Measurements from ENCODE around the gene ALG2.
"Not testable (repeated sequence)": the region's sequence is repeated elsewhere in the genome, so short reads cannot be mapped to it uniquely, and the experiment has no call there.

The ALG2 gene

DNA sequence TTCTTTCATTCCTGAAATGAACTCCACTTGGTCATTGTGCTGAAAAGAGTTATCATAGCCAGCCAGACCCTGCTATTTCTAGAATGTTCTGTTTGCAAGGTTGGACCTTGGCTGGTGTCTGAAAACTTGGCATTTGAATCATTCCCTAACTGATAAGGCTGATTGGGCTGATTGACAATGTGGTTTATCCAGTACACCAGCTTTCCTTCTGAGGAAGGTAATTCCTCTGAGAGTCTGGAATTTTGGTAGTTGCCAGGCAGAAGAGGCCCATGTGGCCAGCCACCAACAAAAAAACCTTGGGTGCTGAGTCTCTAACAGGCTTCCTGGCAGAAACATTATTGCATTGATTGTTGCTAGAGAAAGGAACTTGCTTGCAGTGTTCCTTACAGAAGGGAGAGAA is 15.6 kb upstream of the ALG2 start:
- no peak for DNase-seq

DNA sequence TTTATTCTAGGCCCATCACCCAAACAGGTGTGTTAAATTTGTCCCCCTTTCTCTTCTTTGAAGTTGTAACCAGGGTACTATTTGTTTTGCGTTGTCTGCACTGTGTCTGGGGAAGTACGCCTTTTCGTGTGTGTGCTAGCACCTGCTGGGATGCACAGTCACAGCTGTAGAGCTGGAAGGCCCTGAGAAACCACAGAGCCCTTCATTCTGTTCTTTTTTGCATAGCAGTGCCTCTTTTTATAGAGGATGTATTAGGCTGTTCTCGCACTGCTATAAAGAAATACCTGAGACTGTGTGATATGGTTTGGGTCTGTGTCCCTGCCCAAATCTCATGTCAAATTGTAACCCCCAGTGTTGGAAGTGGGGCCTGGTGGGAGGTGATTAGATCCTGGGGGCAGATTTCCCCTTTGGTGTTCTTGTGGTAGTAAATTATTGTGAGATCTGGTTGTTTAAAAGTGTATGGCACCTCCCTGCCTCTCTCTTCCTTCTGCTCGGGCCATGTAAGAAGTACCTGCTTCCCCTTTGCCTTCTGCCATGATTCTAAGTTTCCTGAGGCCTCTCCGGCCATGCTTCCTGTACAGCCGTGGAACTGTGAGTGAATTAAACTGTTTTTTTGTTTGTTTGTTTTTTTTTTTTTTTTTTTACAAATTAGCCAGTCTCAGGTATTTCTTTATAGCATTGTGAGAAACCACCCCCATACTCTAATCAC is 14.3 kb upstream of the ALG2 start:
- DNase-seq, result no peak

DNA sequence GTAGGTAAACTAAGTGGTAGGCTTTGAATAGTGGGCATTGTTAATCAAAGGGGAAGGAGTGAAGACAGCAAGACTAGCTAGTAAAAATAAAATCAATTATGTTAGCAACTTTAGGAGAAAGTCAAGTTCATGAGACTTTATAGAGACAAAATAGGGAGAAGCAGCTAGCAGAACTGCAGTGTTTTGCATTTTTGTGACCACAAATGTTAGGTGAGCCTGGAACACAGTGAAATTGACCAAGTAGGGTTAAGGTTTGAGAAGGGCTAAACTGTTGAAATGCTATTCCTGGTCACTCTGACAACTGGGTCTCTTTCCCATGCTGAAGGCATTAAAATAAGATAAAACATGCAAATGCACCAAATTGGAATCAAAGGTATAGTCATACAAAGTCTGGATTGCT is 13.3 kb upstream of the ALG2 start:
- no peak for DNase-seq

DNA sequence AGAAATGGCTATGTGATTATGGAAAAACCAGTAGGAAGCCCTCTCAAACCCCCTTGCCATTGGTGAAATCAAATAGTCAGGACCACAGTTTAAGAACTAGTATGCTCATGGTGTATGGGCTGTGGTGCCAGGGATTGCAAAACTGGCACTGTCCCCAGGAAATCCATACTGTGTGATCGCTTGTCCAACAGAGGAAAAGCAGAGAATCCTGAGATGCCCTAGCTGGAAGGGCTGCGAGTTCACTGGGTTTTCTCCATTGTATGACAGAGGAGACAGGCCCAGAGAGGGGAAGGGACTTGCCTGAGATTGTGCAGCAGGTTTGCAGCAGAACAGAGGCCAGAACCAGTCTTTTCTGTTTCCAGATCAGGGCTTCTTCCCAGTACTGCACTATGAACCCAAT is 12.9 kb upstream of the ALG2 start:
- no peak for DNase-seq

DNA sequence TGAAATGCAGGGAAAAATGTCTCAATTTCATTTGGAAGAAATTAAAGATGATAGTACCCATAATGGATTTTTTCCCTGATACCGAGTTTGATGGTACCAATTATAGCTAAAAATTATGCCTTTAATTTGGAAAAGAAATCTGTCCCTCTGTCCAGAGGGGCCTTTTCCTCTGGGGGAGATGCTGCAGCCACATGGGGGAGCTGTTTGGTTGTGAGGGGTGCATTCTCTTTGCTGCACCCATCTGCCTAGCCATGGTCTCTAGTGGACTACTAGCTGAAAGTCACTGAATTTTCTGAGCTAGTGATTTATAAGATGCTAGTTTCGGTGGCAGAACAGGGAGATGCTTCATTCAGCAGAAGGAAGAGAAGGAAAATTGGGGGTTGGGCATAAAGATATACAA is 10.0 kb upstream of the ALG2 start:
- DNase-seq, result peak; percentile 40

DNA sequence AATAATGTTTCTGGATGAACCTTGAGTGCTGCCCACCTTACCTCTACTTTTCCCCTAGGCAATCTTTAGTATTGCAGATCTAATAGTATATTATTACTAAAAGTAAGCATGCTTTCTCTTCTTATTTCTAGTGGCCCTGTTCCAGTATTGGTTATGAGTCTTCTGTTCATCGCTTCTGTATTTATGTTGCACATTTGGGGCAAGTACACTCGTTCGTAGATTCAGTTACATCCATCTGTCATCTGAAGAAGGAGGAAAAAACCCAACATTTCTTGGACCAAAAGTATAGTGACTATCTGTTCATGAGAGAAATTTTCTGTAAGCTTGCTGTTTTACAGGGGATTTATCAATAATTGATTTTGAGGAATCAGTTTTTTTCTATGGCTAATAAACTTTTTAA is 8.5 kb upstream of the ALG2 start:
- DNase-seq, result no peak

DNA sequence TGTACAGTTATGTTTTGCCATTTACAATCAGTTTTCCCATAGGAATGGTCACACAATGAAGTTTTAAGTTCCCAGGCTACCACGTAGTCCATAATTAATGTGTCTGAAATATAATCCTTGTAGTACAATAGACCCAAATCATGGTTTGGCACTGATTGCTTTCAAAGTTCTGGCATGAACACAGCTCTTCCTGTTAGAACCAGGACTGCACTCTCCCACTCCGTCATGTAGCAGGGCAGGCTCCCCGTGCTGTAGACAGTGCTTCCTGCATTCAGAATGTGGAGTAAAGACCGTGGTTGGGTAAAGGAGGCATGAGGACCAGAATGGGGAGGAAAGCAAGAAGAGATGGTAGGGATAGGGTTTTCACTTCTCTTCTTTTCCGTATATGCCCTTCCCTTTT is 4.3 kb upstream of the ALG2 start:
- DNase-seq, result no peak

DNA sequence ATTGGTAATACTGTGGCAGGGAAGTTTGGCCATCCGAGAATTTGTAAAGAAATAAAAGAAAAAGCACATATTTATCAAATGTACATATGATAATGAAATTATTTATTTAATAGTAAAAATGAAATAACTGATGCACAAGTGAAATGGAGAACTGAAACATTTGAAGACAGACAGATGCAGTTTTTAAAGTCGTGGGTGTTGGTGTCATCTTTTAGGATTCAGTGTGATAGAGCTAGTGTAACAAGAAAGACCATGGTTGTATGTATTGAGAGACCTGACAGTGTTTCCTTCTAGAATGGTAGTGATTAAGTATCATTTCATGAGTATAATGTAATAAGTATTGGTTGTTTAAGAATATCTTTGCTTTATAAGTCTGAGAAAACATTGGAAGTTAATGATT is 2.7 kb upstream of the ALG2 start:
- peak; percentile 50 for DNase-seq

DNA sequence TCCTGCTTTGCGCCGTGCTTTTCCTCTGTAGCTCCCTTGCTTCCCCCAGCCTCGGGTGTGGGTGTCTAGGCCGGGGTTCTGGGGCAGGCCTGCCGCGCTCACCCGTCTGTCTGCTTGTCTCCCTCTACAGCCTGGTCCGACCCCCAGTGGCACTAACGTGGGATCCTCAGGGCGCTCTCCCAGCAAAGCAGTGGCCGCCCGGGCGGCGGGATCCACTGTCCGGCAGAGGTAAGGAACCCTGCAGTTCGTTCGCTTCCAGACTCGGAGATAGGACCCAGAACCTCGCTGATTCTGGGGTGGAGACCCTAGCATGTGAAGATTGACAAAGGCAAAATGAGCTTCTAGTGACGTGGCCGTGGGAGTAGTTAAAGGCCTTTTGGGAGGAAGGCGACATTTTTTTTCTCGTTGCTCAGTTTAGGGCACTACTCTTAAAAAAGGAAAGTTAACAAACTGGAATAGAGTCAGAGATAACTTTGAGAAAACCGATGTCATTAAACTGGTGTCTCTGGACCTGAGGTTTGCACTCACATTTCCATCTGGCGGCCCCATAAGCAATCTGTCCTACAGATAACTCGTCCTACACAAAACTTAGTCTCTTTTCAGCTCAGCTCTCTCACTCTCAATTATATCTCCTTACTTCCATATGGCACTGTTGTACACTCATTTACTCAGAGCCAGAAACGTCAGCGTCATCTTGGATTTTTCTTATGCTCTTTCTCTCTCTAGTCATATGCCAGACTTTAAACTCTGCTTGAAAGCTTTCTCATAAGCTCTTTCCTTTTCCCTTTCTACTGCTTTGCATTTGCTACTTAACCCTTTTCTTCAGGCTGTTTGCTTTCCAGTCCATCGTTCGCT is 901 bp upstream of the ALG2 start:
- DNase-seq, result peak; percentile 55

DNA sequence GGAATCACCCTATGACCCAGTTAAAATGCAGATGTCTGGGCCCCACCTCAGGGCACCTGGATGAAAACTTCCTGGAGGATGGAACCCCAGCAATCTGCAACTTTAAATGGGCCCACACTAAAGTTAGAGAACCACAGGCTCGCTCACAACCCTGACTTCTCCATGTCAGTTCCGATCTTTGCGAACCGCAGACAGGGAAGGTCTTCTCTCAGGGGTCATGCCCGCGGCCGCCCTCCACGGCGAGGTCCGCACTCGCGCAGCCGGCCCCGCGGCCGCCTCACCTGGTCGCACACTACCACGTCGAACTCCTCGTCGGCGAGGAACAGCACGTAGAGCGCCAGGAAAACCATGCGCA is 499 bp downstream of the ALG2 start:
- DNase-seq, result peak; percentile 45

DNA sequence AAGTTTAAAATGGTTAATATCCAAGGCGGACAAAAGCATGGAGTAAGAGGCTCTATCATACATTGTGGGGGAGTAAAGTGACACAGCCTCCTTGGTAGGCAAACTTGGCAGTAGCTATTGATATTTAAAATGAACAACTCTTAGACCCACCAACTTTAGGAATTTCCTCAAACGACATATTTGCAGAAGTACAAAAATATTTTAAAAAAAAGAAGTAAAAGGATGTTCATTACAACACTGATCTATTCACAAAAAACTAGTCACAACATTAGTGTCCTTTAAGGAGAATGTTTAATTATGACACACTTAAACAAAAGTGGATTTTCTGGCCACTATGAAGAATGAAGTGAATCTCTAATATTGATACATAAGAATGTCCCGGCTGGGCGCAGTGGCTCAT is 1.7 kb downstream of the ALG2 start:
- peak; percentile 39 for DNase-seq

DNA sequence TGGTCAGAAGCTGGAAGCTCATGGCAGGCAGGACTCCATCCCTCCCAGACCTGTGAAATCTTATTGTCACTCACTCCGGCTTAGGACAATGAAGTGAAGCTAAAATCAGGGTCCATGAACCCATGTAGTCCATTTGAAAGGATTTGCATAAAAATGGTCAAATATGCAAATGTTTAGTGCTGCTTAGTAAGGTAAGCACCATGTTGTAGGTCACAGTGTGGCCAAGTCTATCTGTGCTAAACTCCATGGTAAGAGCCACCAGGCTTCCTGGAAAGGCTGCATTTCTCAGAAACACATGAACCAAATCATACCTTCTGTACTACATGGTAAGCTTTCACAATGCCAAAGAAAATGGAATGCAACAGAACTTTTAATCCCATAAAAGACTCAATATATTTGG is 5.7 kb downstream of the ALG2 start:
- DNase-seq, result no peak

DNA sequence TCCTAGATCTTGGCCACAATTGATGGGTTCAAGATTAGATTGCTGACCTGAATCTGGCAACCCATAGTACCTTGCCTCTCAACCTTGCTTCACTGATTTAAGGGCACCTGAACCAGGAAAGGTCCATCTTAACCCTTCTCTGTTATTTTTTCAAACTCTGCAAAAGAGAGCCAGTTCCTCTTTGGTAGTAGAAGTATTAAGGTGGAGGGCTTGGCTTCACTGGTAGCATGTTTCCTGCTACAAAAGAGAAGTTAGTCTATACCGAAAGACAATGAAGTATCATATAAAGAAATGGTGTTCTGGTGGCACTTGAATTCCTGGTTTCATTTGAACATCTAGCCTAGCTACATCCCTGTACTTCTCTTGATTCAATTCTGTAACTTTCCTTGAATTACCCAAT is 8.5 kb downstream of the ALG2 start:
- DNase-seq, result no peak

DNA sequence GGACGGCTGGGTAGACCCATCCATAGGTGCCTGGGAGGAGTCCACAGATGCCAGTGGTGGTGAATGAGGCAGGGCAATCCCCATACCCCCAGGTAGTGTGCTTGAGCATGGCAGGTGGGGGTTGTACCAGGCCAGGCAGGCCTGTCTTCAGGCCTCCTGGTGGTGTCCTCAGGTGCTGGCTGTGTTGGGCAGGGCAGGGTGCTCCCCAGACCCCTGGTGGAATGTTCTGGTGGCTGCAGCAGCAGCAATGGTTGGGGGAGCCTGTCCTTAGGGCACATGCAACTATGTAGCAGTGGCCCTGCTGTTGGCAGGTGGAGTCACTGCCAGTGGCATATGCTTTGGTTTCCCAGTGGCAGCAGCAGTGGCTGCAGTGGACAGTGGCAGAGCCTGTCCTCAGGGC is 10.0 kb downstream of the ALG2 start:
- DNase-seq, result no peak

DNA sequence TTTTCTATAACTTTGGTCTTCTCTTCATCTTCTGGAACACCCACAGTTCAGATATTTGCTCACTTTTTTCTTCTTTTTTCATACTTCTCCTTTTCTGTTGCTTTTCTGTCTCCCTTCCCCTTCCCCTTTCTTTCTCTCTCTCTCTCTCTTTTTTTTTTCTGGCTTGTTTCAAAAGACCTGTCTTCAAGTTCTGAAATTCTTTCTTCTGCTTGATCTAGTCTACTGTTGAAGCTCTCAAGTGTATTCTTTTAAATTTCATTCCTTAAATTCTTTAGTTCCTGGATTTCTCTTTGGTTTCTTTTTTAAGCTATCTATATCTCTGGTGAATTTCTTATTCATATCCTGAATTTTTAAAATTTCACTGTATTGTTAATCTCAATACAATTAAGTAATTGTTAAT is 11.2 kb downstream of the ALG2 start:
- peak; percentile 18 for DNase-seq

DNA sequence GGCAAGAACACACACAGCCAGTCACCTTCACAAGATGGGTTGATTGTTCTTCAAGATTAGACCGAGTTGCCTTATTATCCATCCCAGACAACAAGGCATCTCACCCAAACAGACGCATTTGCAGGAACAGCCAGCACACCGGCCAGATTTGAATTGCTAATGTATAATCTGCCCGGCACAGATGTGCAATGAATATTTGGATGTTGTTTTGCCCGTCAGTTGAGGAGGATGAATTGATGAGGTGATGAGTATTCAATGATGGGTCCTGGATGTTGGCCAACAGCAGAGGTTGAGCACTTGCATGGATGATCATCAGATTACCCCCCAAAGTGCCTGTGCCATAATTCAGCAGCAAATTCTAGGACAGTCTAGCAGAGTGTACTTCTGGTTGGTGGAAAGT is 20.1 kb downstream of the ALG2 start:
- DNase-seq, result no peak

DNA sequence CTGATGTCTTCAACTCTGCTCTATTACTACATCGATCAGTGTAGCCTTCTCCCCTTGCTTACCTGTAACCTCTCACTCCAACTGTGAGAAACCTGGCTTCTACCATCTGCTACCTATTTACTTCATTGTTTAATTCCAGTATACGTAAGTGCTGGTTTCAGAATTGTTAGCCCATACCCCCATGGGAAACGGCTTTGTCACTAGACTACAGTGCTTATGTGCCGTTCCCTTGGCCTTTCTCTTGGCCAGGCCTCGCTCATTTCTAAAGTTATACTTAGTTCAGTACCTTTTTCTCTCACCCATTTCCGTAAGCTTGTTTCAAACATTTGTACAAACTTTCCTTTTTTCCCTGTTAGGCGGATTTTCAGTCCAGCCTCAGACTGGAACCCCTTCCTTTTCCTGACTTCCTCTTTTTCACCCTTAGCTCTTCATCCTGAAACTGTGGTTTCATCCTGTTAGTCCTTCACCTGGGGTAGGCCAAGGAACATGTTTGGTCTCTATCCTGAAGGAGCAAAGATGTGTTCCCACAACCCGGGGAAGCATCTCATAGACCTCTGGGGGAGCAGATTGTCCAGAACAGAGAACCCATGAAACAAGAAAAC is 21.7 kb downstream of the ALG2 start:
- no peak for DNase-seq

DNA sequence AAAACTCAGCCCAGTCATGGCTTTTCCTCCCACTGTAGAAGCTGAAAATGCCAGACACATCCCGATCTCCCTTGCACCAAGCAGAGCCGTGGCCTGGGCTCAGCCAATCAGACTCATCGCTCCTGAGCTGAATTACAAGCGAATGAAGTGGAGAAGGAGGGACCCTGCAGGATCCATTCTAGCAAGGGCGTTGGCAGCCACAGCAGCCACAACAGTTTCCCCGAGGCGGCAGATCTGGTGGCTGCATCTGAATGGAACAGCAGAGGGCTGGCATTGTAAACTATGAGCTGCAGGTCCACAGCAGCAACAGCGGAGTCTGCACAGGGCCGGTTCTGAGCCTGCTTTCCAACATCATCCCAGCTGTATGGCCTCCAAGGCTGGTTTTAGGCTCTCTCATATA is 23.8 kb downstream of the ALG2 start:
- no peak for DNase-seq

DNA sequence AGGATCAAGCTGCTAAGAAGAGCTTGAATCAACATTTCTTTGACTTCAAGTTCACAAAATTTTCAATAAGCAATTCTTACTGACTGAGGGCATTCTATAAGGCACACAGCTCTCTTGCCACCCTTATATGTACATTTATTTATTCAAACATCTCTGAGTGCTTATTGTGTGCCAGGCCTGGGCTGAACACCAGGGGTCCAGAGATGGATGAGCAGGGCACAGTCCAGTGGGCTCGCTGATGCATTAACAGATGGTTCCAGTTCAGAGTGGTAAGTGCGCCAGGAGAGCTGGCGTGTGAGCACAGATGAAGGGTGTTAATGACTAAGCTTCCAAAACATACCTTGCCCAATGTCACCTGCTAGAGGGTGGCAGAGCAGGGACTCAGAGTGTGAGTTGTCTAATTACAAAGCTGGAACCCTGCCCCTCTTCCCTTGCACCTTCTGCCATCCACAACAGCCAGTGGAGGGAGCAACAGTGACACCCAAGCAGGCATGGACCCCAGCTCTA is 24.6 kb downstream of the ALG2 start:
- no peak for DNase-seq

DNA sequence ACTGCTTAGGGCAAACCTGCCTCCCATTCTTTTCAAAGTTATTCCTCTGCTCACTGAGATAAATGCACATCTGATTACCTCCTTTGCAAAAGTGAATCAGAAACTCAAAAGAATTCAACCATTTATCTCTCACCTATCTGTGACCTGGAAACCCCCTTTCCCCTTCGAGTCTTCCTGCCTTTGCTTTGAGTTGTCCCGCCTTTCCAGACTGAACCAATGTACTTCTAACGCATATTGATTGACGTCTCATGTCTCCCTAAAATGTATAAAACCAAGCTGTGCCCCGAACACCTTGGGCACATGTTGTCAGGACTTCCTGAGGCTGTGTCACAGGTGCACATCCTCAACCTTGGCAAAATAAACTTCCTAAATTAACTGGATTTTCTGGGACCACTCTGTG is 25.3 kb downstream of the ALG2 start:
- not testable (repeated sequence) for DNase-seq

DNA sequence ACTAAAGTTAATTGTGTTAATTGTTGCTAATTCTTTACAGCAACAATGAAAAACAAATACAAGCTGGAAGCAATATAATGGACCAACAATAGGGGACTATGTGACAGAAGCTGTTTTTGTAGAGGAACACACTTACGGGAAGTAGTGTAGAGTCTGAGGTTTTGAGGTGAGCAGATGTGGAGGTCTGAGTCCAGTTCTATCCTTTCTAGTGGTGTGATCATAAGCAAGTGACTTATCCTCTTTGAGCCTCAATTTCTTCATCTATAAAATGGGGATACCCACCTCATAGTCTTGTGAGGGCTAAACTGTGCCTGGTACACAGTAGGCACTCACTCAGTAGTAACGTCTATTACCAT is 28.3 kb downstream of the ALG2 start:
- no peak for DNase-seq

DNA sequence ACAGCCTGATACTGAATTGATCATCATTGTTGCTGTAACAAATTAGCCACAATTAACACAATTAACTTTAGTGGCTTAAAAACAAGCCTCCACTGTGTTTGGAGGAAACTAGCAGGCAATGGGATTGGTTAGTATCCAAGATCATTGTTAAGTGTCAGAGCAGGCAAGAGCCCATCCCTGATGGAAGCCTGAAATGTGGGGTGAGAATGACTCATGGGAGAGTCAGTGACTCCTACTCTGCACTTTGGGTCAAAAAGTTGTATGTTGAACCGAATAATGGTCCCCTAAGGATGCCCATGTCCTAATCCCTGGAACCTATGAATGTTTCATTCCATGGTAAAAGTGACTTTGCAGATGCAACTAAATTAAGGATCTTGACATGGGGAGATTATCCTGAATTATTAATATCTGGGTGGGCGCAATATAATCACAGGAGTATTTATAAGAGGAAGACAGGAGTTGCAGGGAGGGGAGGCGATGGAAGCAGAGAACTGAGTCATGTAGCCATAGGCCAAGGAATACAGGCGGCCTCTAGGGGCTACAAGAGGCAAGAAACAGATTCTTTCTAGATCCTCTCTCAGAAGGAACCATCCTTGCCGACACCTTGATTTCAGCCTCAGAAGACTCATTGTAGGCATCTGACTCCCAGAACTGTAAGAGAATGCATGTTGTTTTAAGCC is 28.8 kb downstream of the ALG2 start:
- no peak for DNase-seq

DNA sequence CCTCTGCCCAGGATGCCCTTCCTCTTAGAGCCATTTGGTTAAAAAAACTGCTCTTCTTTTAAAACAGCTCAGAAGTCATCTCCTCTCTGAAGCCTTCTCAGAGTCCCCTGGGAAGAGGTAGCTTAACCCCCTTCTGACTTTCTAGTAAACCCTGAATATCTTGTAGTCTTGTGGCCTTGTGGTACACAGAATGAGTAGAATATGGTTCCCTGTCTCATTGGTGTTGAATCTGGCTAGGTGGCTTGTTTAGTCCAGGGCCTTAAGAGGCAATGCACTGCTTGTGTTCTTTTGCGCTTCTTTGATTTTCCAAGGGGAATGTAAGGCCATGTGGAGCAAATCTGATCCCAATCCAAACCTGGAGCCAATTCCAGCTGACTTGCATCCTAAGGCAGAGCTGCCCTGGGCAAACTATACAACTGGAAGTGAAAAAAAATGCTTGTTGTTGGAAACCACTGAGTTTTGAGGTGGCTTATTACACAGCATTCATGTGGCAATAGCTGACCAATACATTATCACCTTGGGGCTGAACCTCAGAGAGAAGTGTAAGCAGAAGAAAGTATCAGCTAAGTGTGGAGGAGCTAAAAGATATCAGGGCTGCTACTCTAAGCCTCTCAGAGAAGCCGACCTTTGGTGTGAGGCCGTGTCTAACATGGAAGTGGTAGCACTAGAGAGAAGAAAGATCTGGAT is 31.0 kb downstream of the ALG2 start:
- no peak for DNase-seq

Data from inflammatory macrophage treated with lipopolysaccharide for 4 hours (primary cell).